ENCODE data around the gene NEUROD2.

DNA sequence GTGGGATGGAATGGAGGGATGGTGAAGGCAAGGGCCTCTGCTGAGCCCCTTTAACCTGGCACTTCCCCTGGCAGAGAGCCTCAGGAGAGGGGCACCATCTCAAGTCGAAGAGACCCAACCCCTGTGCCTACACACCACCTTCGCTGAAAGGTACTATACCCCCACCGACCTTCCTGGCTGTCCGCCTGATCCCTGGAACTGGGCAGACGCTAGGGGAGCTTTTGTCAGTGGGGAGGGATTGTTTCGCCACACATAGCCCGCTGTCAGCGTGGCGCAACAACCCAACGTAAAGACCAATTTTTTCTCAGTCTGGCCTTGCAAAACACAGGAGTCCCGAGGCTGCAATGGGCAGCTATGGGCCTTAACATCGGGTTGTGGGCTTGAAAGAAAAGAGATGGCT is 22.2 kb upstream of the NEUROD2 start:
- TF ChIP-seq, protein P1, sequence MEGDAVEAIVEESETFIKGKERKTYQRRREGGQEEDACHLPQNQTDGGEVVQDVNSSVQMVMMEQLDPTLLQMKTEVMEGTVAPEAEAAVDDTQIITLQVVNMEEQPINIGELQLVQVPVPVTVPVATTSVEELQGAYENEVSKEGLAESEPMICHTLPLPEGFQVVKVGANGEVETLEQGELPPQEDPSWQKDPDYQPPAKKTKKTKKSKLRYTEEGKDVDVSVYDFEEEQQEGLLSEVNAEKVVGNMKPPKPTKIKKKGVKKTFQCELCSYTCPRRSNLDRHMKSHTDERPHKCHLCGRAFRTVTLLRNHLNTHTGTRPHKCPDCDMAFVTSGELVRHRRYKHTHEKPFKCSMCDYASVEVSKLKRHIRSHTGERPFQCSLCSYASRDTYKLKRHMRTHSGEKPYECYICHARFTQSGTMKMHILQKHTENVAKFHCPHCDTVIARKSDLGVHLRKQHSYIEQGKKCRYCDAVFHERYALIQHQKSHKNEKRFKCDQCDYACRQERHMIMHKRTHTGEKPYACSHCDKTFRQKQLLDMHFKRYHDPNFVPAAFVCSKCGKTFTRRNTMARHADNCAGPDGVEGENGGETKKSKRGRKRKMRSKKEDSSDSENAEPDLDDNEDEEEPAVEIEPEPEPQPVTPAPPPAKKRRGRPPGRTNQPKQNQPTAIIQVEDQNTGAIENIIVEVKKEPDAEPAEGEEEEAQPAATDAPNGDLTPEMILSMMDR (IDR thresholded peaks at IDR 0.05; ENCODE audit: low read depth, low read length, poor library complexity, severe bottlenecking): no peak
- no peak for TF ChIP-seq EZH2phosphoT487 (IDR thresholded peaks at IDR 0.05; ENCODE audit: borderline replicate concordance, low read length)

All from DOHH2 (cell line).